HK-2 (cell line): Measurements from ENCODE around the gene BNC2.

Experiments used
- DNase-seq: peaks from one replicate; pipeline ENCODE4 v3.0.0-alpha.2; 2018; ENCODE audit not compliant: unreplicated experiment

The BNC2 gene

DNA sequence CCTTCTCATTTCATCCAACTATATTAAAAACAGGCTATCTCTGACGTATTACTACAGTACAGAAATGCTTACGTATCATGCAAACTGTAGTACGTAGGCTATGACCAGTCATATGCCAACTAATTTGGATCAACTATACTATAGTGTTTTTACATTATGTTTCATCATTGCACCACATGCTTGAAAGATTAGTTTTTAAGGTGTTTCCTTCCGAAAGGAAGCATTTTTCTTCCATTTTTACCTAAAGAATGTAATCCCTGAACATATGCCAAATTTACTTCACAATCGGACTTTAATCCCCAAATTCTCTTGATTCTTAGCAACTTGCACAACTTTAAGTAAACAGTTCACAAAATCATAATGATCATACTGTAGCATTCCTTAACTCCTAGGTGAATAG, 153.9 kb downstream of the BNC2 start:
- no peak for DNase-seq

DNA sequence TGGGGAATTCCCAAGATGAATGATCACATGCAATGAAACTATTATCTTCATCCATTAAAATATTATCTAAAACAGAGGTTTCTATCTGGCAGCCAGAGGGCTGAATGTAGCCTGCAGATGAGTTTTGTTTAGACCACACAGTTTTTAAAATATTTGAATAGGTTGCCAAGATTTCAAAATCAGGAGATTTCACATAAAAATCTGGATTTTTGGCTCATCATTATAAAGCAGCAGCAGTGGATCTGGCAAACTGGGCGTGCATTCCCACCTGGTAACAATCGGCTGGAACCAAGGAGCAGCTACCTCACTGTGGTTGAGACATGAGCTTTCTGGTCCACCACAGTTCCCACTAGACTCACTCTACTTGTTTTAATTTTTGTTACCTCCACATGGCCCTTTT, 155.1 kb downstream of the BNC2 start:
- DNase-seq: no peak

DNA sequence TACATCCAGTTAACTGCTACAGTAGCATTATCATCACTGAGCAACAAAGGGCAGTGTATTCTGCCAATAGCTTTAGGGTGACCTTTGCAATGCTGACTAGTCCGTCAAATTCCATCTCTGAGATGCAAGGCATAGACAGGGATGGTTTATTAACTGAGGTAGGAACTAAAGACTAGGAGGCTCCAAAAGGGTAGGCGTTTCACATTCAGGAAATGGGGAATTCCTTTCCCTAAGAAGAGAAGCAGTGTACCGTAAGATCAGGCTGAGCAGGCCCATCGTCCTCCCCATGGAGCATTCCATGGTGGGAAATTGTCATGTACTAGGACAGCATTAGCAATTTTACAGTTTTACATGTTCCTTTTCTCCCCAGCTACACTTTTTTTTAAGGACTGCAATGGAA, 157.7 kb downstream of the BNC2 start:
- DNase-seq: no peak

DNA sequence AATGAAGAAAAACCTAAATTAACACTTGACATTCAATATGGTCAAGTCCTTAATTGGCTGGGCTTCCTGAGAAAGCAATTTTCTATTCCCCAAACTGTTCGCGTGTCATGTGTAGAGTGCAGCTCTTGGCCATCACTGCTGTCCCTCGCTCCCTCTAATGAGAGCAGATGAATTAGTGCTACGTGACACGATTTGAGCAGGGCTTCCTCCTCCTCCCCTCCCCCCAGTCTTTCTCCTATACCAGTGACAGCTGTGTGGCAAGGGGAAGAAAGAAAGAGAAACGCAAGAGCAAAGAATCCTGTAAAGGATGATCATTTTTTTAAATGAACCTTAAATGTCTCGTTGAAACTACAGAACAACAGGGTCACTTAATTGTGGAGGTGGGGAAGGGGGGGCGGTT, 159.6 kb downstream of the BNC2 start:
- no peak for DNase-seq

DNA sequence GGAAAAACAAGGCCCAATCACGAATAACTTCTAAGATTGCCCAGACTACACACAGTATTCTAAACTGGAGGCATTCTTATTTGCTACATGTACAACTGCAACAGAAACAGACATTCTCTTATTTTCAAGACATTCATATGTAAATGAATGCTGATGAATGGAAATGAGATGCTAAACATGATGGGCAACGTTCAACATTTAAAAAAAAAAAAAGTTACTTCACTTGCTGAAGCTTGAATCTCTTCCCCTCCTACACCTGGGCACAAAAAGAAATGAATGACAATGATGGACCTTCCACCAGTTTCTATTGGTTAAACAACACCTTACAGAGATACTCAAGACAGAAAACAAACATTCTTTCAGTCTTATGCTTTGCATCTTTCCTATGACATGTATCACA, 160.5 kb downstream of the BNC2 start:
- no peak for DNase-seq

DNA sequence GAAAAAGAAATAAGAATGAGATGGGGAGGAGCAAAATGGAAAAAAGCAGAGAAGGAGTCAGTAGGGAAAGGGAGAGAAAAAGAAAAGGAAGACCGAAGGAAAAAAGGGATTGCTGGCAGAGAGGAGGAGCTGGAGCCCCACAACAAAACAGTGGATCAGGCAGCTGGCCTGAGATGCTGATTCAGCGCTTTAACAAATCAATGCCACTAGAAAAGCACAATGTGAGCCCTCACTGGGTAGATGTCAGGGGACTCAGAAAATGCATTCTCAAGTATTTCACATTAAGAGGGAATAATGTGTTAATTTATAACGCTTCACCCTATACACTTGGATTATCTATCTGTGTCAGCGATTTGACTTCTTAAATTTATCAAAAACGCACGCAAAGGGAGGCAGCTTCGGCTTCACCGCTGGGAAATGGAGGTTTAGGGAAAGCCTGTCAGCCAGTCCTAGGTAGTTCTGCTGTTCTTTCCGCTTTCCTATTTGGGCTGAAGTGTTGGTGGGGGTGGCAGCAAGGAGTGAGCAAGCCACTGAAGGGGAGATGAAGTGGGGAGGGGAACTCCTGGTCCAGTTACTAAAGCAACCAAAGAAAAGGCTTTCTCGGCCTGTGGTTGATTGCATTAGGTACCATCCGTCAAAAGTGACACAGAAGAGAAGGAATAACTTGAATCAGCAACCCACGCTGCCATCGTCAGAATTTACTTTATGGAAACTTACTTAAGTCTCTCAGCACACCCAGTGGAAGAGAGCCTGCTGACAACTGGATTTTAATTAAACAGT, 161.6 kb downstream of the BNC2 start:
- DNase-seq: no peak

DNA sequence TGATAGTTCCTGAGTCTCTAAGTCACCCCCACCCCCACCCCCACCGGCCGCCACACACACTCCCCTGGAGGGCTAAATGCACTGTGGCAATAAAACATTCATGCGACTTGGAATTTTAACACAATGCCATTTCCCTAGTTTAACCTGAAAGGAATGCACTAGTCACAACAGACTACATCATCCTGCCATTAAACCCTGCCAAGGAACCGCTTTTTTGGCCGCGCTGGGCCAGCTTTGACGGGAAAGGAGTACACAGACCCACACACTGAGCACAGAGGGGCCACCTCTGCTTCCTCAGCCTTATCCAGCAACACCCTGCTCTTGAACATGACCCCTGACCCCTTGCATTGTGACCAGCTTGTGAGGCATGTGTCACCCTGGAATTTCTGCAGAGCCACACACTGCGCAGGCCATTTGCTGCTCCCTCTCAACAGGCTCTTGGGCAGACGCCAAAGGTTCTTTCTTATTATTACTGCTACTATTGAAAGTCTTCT, 165.3 kb downstream of the BNC2 start:
- peak; percentile 89 for DNase-seq

DNA sequence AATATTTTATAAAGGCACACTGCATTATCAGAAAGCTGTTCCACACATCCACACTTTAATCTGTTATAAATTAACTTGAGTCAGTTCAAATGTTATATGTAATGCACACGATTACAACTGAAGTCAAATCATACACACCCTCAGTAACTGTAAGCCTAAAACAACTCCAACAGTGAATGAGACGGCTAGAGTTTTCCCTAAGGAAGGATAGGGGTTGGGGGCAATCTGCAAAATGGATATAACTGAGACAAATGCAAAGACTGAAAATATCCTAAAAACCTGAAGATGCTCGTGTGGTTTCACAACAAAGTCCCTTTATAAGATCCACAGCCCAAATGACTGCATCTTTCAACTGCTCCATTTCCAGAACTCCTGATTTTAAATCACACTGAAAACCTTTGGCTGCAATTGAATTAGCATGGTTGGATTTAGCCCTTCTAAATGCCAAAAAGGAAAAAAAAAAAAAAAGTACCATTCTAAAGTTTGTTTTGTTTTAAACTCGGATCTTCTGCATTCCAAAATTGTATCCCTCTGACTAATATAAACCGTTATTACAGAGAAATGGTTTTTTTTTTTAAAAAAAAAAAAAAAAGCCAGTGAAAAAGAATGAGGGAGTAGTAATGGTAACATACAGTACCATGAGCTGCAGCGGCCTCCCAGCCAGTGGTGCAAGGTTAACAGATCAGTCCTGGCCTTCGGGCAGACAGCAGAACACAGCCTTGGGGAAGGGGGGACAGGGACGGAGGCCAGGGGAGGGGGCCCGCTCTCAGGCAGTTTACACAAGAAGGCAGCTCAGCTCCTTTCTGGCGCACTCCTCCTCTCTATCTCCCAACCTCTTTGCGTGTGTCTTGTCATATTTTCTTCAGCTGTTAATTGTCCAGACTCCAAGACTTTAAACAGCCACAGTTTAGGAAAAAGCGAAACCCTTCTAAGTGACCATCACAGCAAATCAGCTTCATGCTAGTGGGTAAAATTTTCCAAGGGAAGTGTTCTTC, 166.1 kb downstream of the BNC2 start:
- no peak for DNase-seq

DNA sequence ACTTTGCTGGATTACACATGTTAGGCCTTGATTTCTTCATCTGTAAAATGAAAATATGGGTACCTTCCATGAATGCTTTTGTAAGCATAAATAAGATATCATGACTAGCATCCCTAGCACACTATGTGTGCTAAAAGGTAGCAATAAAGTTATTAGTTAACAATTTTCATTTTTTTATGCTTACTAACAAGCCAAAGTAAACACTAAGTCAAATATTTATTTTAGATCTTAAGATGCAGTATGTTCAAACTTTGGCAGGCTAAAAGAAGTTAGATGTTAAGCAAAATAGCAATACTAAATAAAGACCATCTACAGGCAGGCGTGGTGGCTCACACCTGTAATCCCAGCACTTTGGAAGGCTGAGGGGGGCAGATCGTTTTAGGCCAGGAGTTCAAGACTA, 169.1 kb downstream of the BNC2 start:
- no peak for DNase-seq

DNA sequence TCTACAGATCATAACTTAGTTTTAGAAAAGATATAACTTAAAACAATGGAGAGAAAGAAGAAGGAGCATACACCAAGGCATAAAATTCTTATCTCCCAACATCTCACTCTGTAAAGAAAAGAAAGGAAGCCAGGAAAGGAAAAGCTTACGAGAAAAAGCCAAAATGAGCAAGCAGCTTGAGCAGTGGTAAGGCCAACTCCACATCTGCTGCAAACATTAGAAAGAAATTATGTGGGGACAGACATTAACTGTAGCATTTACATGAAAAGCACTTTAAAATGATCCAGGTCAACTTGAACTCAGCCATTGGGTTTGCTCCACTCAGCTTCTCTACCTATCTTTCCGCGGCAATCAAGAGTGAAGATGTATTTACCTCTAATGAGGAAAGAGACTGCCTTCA, 176.9 kb downstream of the BNC2 start:
- no peak for DNase-seq

DNA sequence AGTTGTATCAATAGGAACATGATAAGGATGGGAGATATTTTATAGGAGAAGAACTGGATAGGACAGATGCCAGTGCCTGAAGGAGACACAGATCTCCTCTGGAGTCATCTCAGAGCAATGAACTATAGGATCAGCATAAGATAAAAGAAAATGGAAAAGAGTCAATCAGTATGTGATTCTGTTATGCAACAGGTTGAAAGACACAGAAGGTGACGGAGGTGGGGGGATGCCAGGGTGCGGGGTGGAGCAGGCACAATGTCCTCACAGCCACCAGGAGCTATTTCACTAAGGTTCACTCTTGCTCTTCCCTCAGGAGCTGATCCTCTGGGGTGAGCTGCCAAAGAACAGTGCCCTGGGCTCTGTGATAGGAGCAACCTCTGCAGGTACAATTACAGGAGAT, 179.8 kb downstream of the BNC2 start:
- DNase-seq: no peak

DNA sequence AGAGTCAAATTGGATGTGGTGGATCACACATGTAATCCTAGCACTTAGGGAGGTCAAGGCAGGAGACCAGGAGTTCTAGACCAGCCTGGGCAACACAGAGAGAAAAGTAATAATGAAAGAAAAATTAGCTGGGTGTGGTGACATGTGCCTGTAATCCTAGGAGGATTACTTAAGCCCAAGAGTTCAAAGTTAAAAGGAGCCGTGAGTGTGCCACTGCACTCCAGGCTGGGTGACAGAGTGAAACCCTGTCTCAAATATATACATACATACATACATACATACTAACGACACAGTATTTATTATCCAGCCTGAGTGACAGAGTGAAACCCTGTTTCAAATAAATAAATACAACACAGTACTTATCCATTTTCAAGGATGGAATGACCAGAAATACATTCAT, 180.3 kb downstream of the BNC2 start:
- DNase-seq: no peak

DNA sequence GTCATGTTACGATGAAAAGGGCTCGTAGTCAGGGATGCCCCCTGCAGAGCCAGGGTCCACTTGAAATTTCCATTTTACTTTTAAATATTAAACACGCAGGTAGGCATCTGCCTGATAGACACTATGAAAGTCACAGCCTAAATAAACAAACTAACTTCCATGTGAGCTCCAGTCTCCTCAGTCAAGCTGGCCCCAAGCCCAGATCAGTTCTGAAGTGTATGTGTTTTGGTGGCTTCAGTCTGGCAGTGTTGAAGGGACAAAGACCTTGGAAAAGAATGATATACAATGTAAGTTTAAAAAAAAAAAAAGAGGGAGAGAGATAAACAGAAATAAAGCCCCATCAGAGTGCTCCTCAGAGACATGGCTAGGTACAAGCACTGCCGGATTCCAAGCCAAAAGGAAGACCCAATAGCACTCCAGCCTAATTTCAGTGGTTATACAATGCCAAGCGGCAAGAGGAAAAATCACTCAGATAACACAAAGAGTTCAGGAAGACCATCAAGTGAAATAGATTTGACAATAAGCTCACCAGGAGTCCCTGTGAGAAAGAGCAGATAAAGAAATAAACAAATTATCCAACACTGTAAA, 181.0 kb downstream of the BNC2 start:
- no peak for DNase-seq

DNA sequence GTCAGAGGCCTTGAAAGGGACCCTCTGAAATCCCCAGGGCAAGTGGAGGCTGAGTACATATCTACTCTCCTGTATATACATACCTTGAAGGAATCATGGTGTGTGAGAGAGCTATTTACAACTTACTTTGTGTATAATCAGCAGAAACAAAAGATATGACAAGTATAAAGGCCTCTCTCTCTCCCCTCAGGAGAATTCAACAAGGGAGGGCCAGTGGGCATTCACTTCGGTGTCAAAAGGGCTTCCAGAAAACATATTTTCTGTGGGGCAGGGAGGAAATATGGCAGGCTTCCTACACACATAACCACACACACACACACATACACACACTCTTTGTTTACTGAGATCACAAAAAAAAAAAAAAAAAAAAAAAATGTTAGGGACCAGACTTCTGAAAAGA, 181.7 kb downstream of the BNC2 start:
- no peak for DNase-seq

DNA sequence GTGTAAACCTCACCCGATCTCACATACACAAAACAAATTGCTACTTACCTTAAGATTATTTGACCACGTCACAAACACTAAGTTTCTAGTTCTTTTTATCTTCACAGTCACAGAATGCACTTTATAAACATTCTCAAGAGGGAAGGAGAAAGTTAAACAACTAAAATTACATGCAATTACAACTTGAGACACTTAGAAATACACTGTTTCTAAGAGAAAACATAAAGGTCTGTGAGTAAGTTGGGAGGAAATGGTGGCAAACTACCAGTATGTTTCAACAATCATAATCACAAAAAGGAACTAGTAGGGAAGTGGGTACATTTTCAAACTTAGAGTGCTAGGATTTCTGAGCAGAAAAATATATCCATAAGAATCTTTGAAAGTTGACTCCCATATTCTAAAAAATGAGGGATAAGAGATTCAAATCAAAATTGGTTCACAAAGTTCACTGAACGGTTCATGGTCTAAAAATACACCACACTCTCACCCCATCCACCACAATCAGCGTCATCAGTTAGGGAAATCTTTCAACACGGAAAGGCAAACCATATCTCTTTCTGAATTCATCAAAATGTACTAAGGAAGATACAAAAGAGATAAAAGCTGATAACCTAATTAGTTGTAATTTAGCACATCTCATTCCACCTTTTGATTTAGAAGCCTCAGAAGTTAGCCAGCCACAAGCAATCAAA, 182.6 kb downstream of the BNC2 start:
- no peak for DNase-seq

DNA sequence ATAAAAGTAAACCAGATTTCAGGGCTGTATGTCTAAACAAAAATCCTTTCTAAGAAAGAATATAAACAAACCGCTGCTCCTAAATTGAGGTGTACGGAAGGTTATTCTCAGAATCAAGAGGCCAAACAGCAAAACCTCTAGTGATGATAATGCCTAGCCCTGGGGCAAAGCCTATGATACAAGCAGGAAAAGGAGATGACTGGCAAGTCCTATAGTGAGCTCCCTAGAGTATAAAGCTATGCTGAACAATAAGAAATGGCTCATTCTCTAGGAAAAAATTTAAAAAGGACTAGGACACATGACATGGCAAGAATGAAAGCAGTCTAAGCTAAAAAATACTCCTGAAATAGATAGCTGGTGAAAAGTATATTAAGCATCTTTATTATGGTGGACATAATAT, 187.1 kb downstream of the BNC2 start:
- DNase-seq: no peak

DNA sequence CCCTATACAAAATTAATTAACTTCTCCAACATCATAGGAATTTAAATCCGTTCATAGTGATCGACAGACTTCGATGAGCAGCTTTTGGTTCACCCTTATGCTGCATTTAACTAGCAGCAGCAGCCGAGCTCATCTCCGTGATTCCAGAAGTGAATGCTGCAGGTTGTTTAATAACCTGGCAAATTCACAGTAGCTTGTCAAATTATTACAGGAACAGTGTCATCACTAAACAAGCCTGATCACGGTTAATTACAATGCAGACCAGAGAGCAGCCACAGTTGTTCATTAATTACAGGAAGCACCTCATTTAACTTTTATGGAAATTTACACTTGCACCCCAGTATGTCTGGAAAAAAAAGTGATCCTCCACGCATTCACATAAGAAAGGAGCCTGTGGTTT, 188.2 kb downstream of the BNC2 start:
- DNase-seq: no peak

DNA sequence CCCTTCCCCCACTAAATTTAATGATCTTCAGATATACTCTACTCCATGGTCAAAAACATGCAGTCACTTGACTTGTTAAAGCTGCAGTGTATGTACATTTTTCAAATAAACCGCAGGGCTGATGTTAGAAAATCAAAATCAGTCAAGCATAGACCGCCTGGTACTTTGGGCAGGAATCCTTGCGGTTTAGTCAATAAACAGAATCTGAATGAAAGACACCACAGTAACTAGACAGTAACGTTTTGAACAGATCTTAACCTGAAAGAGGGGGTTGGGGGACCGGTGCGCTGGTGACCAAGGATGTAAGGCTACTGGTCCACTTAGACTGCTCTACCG, 188.8 kb downstream of the BNC2 start:
- DNase-seq: no peak

DNA sequence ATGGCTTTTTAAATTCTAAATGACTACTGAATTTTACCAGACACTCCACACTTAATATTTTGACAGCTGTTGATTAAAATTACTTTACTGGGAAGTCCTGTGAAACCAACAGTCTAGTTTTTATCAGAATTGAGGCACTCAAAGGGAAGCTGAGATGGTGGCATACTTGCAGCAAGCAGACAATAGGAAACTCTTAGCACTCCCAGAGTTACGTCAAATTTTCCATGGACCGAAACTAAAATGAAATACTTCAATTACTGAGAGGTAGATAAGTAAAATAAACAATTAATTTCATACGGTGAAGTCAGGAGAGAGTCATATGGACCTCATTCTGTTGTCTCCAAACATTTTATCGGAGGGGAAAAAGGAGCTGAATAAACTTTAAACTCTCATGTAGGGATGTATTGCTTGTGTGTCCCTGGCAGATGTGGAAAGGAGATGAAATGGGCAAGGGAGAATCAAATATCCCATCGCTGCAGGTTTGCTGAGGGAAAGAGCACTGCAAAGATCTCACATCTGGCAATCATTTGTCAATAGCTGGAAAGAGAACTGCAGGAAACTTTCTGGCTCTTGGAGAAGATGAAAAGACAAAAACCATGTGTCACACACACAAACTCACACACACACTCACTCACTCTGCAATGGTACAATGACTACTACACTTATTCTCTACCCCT, 189.4 kb downstream of the BNC2 start:
- no peak for DNase-seq

DNA sequence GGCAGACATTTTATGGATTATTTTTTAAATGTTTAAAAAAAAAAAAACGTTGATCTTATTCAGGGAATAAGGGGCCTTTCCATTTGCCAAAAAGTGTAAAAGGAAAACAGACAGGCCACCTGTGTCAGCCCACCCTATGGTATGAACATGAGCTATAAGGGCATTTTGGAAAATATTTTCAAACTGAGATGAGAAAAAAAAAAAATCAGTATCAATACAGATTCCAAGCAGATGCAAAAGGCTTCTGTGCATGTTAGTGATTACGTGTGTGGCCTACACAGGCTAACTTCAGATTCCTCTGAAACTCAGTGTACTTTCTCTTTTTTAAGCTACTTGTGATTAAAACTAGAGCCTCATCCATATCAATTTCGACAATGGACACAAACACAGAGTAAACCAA, 189.9 kb downstream of the BNC2 start:
- no peak for DNase-seq

DNA sequence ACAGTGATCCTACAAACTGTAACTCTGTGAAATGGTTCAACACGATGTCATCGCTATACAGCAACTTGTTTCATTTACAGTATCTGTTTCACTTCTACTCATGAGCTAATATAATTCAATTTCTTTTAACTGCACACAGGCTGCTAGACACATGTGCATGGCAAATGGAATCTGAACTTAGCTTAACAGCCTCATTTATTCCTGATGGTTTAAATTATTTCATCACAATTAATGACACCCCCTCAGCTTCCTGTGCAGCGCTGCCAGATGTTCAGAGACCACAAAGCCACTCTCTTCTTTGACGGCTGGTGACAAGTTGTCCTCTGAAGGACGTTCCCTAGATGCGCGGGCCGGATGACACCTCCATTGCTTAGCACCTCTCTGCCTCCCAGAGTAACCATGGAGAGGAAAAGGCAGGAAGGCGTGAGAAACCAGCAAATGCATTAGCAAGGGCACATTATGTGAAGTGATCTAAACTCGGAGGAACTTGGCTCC, 191.1 kb downstream of the BNC2 start:
- no peak for DNase-seq
